ENCODE measurements around the gene UNC119B. TPM values are rescaled to one million over a fixed set of nuclear protein-coding genes. Genes with fewer than 3 reads are reported as not detected.
"Not testable (repeated sequence)": the region's sequence is repeated elsewhere in the genome, so short reads cannot be mapped to it uniquely, and the experiment has no call there.

Gene UNC119B
- 16.2 and 18.7 TPM in 2 replicates for total RNA-seq (2014; rRNA removed)
- 17.6 TPM for polyA plus RNA-seq (2012)

GRCh38 chr12:120710031-120710804, at the start of gene UNC119B:
UNC119B (plus strand) TSS chr12:120710458; CDS start chr12:120710475, 17 bp downstream.
- peak; percentile 37 for DNase-seq (ENCODE audit: low read depth)

GRCh38 chr12:120661432-120661831, 48.8 kb upstream of the UNC119B start:
- no peak for DNase-seq (ENCODE audit: low read depth)

GRCh38 chr12:120662879-120663278, 47.4 kb upstream of the UNC119B start:
- DNase-seq (ENCODE audit: low read depth): no peak

- no peak for DNase-seq (ENCODE audit: low read depth)
These were observed 46.5 kb upstream of the UNC119B start for GRCh38 chr12:120663741-120664140.

- DNase-seq (ENCODE audit: low read depth): no peak
These were observed 43.5 kb upstream of the UNC119B start for GRCh38 chr12:120666571-120667390.

- no peak for DNase-seq (ENCODE audit: low read depth)
These were observed 42.0 kb upstream of the UNC119B start for GRCh38 chr12:120668091-120668867.

GRCh38 chr12:120668868-120669840, 41.1 kb upstream of the UNC119B start:
- DNase-seq (ENCODE audit: low read depth): peak; percentile 28

- DNase-seq (ENCODE audit: low read depth): not testable (repeated sequence)
These were observed 40.0 kb upstream of the UNC119B start for GRCh38 chr12:120670237-120670636.

- DNase-seq (ENCODE audit: low read depth): no peak
These were observed 39.6 kb upstream of the UNC119B start for GRCh38 chr12:120670667-120671066.

GRCh38 chr12:120674097-120674636, 36.1 kb upstream of the UNC119B start:
- DNase-seq (ENCODE audit: low read depth): no peak

GRCh38 chr12:120677765-120678473, 32.3 kb upstream of the UNC119B start:
- peak; percentile 15 for DNase-seq (ENCODE audit: low read depth)

GRCh38 chr12:120678572-120678971, 31.7 kb upstream of the UNC119B start:
- peak; percentile 17 for DNase-seq (ENCODE audit: low read depth)

- no peak for DNase-seq (ENCODE audit: low read depth)
These were observed 30.0 kb upstream of the UNC119B start for GRCh38 chr12:120680165-120680738.

GRCh38 chr12:120684523-120684932, 25.7 kb upstream of the UNC119B start:
- DNase-seq (ENCODE audit: low read depth): peak; percentile 34

GRCh38 chr12:120685522-120685921, 24.7 kb upstream of the UNC119B start:
- no peak for DNase-seq (ENCODE audit: low read depth)

- DNase-seq (ENCODE audit: low read depth): peak; percentile 95
These were observed 24.0 kb upstream of the UNC119B start for GRCh38 chr12:120686151-120686689.

- peak; percentile 97 for DNase-seq (ENCODE audit: low read depth)
These were observed 23.3 kb upstream of the UNC119B start, which contains the start of gene MLEC for GRCh38 chr12:120686690-120687577. MLEC (plus strand) TSS chr12:120687149; CDS start chr12:120687297, 148 bp downstream.

Data from LHCN-M2 (cell line).